Smooth muscle cell (in vitro differentiated cells): ENCODE data around the gene FBXO9. TPM values are rescaled to one million over a fixed set of nuclear protein-coding genes. Genes with fewer than 3 reads are reported as not detected.

ENCODE experiments used
- DNase-seq: peaks from one replicate; lab custom pipeline; 2025; ENCODE audit not compliant: unreplicated experiment; lab: John Stamatoyannopoulos, UW
- H2AFZ ChIP-seq: fragments of 200-600 bp; sonication (generic); 2 replicates; pipeline ENCODE4 v1.6.0; 2016; ENCODE audit warnings: antibody characterized with exemption, low read depth, mild to moderate bottlenecking
- H3F3A ChIP-seq: fragments of 200-600 bp; sonication (generic); 2 replicates; pipeline ENCODE4 v1.6.0; 2017; ENCODE audit warnings: antibody characterized with exemption, low read depth
- H3K27ac ChIP-seq: fragments of 200-600 bp; sonication (generic); 2 replicates; pipeline ENCODE4 v1.5.1; 2016; ENCODE audit warnings: low read depth, mild to moderate bottlenecking
- H3K27me3 ChIP-seq: fragments of 200-600 bp; sonication (generic); 2 replicates; pipeline ENCODE4 v1.6.1; 2016; ENCODE audit warnings: low read depth, mild to moderate bottlenecking
- H3K36me3 ChIP-seq: fragments of 200-600 bp; sonication (generic); 2 replicates; pipeline ENCODE4 v1.5.1; 2016; ENCODE audit warnings: low read depth
- H3K4me1 ChIP-seq: fragments of 200-600 bp; sonication (generic); 2 replicates; pipeline ENCODE4 v1.5.1; 2016; ENCODE audit warnings: low read depth
- H3K4me2 ChIP-seq: fragments of 200-600 bp; sonication (generic); 2 replicates; pipeline ENCODE4 v1.6.0; 2016; ENCODE audit warnings: mild to moderate bottlenecking
- H3K4me3 ChIP-seq: fragments of 200-600 bp; sonication (generic); 2 replicates; pipeline ENCODE4 v1.5.1; 2016; ENCODE audit warnings: mild to moderate bottlenecking
- H3K79me2 ChIP-seq: fragments of 200-600 bp; sonication (generic); 2 replicates; pipeline ENCODE4 v1.6.0; 2016; ENCODE audit warnings: low read depth, mild to moderate bottlenecking
- H3K9ac ChIP-seq: fragments of 200-600 bp; sonication (generic); 2 replicates; pipeline ENCODE4 v1.6.0; 2016; ENCODE audit warnings: low read depth
- H3K9me3 ChIP-seq: fragments of 200-600 bp; sonication (generic); replicated peaks from 2 replicates; pipeline ENCODE4 v1.5.1; 2016; ENCODE audit warnings: low read depth
- H4K20me1 ChIP-seq: fragments of 200-600 bp; sonication (generic); 2 replicates; pipeline ENCODE4 v1.6.0; 2016; ENCODE audit warnings: low read depth
- WGBS: methylation state at CpG from one replicate; pipeline ENCODE4 v1.1.7; 2016; ENCODE audit warnings: low lambda C conversion rate; 5-methylcytosine and 5-hydroxymethylcytosine counted together
- polyA plus RNA-seq: library from polyadenylated mRNA; unstranded; fragments of >200 nt; fragmentation: Nextera tagmentation; extraction: Ambion mirVana; gene quantifications from 2 replicates; pipeline ENCODE4 v1.2.1, GENCODE V29; 2016
- small RNA-seq: library from RNA; depleted of rRNA; stranded (forward); fragments of <200 nt; gene quantifications from one replicate; pipeline ENCODE3, GENCODE V24; 2014
- total RNA-seq: library from RNA; depleted of rRNA; stranded (reverse); fragments of >200 nt; gene quantifications from 2 replicates; pipeline ENCODE4 v1.2.3, GENCODE V29; 2014
- TF ChIP-seq, protein P1 (sequence below): fragments of 200-600 bp; sonication (generic); IDR thresholded peaks from 2 replicates; pipeline ENCODE4 v1.5.1; 2017; ENCODE audit warnings: borderline replicate concordance, mild to moderate bottlenecking, antibody characterized with exemption; ENCODE audit not compliant: insufficient read depth, poor library complexity, severe bottlenecking

FBXO9 gene
- total and polyA plus RNA-seq, 2 experiments from 2014 or later = 25.5 to 55.1 TPM

DNA sequence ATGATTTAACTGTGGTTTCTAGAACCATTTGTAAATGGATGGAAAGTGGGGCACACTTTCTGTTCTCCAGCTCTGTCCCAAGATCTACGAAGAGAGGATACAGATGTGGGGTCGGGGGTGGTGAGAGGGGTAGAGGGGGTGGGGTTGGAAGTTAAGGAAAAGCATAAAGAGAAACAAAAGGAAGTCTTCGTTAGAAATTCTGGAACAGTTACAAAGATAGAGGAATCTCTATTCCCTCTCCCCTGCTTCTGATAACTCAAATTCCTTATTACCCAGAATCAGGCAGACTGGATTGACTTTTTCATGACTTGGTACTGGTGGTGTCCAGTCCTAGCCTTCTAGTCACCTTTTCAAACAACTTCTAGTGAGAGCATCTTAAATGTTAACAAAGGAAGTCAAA, 78.5 kb downstream of the FBXO9 start:
- 85% methylated on average over 3 of the region's 3 CpGs for WGBS
- Histone ChIP-seq H3K4me2 (no peak overlapping the region), H3K4me1 (no peaks in the 10 kb centered on the region), H3K9me3 (no peaks in the 10 kb centered on the region), H3K4me3 (no peak overlapping the region), H3K9ac (no peak overlapping the region), H3K36me3 (no peaks in the 10 kb centered on the region), H4K20me1 (no peaks in the 10 kb centered on the region), H3K27me3 (no peaks in the 10 kb centered on the region), H3K79me2 (no peaks in the 10 kb centered on the region), H3F3A (no peaks in the 10 kb centered on the region), H3K27ac (no peak overlapping the region), H2AFZ (no peak overlapping the region)
- no peak for DNase-seq
- TF ChIP-seq, protein P1, sequence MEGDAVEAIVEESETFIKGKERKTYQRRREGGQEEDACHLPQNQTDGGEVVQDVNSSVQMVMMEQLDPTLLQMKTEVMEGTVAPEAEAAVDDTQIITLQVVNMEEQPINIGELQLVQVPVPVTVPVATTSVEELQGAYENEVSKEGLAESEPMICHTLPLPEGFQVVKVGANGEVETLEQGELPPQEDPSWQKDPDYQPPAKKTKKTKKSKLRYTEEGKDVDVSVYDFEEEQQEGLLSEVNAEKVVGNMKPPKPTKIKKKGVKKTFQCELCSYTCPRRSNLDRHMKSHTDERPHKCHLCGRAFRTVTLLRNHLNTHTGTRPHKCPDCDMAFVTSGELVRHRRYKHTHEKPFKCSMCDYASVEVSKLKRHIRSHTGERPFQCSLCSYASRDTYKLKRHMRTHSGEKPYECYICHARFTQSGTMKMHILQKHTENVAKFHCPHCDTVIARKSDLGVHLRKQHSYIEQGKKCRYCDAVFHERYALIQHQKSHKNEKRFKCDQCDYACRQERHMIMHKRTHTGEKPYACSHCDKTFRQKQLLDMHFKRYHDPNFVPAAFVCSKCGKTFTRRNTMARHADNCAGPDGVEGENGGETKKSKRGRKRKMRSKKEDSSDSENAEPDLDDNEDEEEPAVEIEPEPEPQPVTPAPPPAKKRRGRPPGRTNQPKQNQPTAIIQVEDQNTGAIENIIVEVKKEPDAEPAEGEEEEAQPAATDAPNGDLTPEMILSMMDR = no peak

DNA sequence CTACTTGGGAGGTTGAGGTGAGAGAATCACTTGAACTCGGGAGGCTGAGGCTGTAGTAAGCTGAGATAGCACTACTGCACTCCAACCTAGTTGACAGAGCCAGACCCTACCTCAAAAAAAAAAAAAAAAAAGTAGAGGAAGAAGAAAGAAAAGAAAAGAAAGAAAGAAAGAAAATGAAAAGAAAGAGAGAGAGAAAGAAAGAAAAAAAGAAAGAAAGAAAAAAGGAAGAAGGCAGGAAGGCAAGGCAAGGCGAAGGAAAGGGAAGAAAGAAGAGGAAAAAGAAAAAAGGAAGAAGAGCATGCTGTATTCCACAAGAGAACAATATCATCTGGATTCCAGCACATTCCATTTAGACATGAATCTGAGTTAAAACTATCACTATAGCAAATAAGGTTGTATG, 79.6 kb downstream of the FBXO9 start:
- 72% methylated on average over 2 of the region's 2 CpGs for WGBS
- Histone ChIP-seq H3K9me3 (no peaks in the 10 kb centered on the region), H3K79me2 (no peaks in the 10 kb centered on the region), H3K4me1 (no peaks in the 10 kb centered on the region), H3K9ac (no peak overlapping the region), H3K36me3 (no peaks in the 10 kb centered on the region), H3K4me3 (no peak overlapping the region), H3K4me2 (no peak overlapping the region), H3K27ac (no peak overlapping the region), H2AFZ (no peak overlapping the region), H4K20me1 (no peaks in the 10 kb centered on the region), H3F3A (no peaks in the 10 kb centered on the region), H3K27me3 (no peaks in the 10 kb centered on the region)
- no peak for DNase-seq
- TF ChIP-seq, protein P1 = no peak

DNA sequence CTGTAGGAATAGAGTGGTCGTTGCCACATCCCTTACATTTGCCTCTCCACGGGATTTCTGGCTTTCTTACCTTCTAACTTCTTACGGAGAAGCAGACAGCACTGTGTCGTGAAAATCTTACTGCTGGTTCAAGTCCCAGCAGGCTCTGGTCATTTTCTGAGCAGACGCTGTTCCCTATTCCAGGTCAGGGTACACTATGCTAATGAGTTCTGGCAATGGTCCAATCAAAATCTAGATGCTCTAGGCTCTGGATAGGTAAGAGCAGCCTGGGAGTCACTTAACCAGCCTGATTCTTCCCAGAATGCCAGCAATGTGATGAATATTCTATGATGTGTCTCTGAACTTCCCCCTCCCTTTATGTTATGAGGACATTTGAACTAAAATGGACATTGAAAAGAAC, 83.5 kb downstream of the FBXO9 start, which contains the start of gene GCM1:
Gene GCM1 (minus strand): TSS at position 158 of the 400 bp plus-strand sequence. CDS start 3,209 bp downstream, outside the sequence.
- TF ChIP-seq, protein P1 = no peak
- no peak within 1 kb of the TSS for H2AFZ ChIP-seq
- no peaks in the 10 kb centered on the region for H3K27me3 ChIP-seq
- H3K79me2 ChIP-seq = no peaks in the 10 kb centered on the region
- H3F3A ChIP-seq = no peaks in the 10 kb centered on the region
- no peaks in the 10 kb centered on the region for H3K4me1 ChIP-seq
- no peak within 1 kb of the TSS for H3K9ac ChIP-seq
- H3K4me2 ChIP-seq = no peak within 1 kb of the TSS
- no peak within 1 kb of the TSS for H3K4me3 ChIP-seq
- no peak for DNase-seq
- H3K9me3 ChIP-seq = no peaks in the 10 kb centered on the region
- H3K36me3 ChIP-seq = no peaks in the 10 kb centered on the region
- WGBS = 95% methylated on average over 5 of the region's 5 CpGs
- H3K27ac ChIP-seq = no peak within 1 kb of the TSS
- no peaks in the 10 kb centered on the region for H4K20me1 ChIP-seq

Small RNA genes lying within 50 kb of the gene (small RNA-seq; reads per million reads assigned to genes)
- gene RN7SL244P = not detected

Other genes starting within 250 kb of the FBXO9 start
- gene GSTA5, start 224.6 kb upstream of the FBXO9 start, total RNA-seq = not detected in 2 replicates
- gene GSTA5, start 224.6 kb upstream of the FBXO9 start, polyA plus RNA-seq = not detected in 2 replicates
- gene GSTA3, start 155.7 kb upstream of the FBXO9 start, total RNA-seq = not detected in 2 replicates
- not detected in 2 replicates for gene GSTA3, start 155.7 kb upstream of the FBXO9 start, polyA plus RNA-seq
- gene GSTA4, start 70.1 kb upstream of the FBXO9 start, total RNA-seq = 60.9 and 62.6 TPM in 2 replicates
- 49.1 and 60.2 TPM in 2 replicates for gene GSTA4, start 70.1 kb upstream of the FBXO9 start, polyA plus RNA-seq
- 16.4 and 18.5 TPM in 2 replicates for gene CILK1, start 3.6 kb upstream of the FBXO9 start, total RNA-seq
- 6.5 and 10.2 TPM in 2 replicates for gene CILK1, start 3.6 kb upstream of the FBXO9 start, polyA plus RNA-seq
- not detected in 2 replicates for gene GCM1, start 83.4 kb downstream of the FBXO9 start, total RNA-seq
- not detected in 2 replicates for gene GCM1, start 83.4 kb downstream of the FBXO9 start, polyA plus RNA-seq